SK-N-SH (cell line): ENCODE data around the gene UBC. TPM values are rescaled to one million over a fixed set of nuclear protein-coding genes. Genes with fewer than 3 reads are reported as not detected.

Experiments
- CTCF ChIA-PET: fragments of 300-600, 350-600 bp; formaldehyde crosslinking; extraction: SDS; loops from one replicate; lab custom pipeline; 2021; lab: Yijun Ruan, JAX
- POLR2A ChIA-PET: fragments of 350-600 bp; sonication (Branson Sonifier 250); formaldehyde crosslinking; extraction: SDS; loops from one replicate; lab custom pipeline; 2020; ENCODE audit warnings: antibody characterized with exemption, inconsistent platforms; lab: Yijun Ruan, JAX
- DNase-seq: peaks from one replicate; pipeline ENCODE4 v3.0.0; 2012
- H2AFZ ChIP-seq: fragments of 200-600 bp; sonication (generic); 2 replicates; pipeline ENCODE4 v1.8.1; 2016; ENCODE audit warnings: antibody characterized with exemption, mild to moderate bottlenecking, low read depth
- H3F3A ChIP-seq: fragments of 200-600 bp; sonication (generic); replicated peaks from 2 replicates; pipeline ENCODE3; 2016; ENCODE audit warnings: antibody characterized with exemption, mild to moderate bottlenecking; ENCODE audit not compliant: insufficient read depth
- H3K27ac ChIP-seq, 2 experiments: fragments of 200-500 bp in 1 of 2; fragments of 200-600 bp in 1 of 2; sonication (Bioruptor generic) in 1 of 2; sonication (generic), shearing (Covaris generic) in 1 of 2; 2 replicates each; pipeline versions ENCODE4 v1.5.1 to v1.6.1; 2014 to 2016; ENCODE audit warnings: low read depth in 2 of 2, inconsistent platforms in 1 of 2, low read length in 1 of 2, mild to moderate bottlenecking in 1 of 2, mixed read lengths in 1 of 2
- H3K27me3 ChIP-seq: fragments of 200-600 bp; sonication (generic), shearing (Covaris generic); 2 replicates; pipeline ENCODE4 v1.6.1; 2016; ENCODE audit warnings: mixed run types; ENCODE audit not compliant: insufficient read depth
- H3K36me3 ChIP-seq, 2 experiments: fragments of 200-500 bp in 1 of 2; fragments of 200-600 bp in 1 of 2; sonication (Bioruptor generic) in 1 of 2; sonication (generic) in 1 of 2; replicated peaks in 1 of 2; 2 replicates each; pipeline versions ENCODE3 to v1.5.1; 2014 to 2016; ENCODE audit warnings: low read length in 1 of 2, mild to moderate bottlenecking in 1 of 2; ENCODE audit not compliant: insufficient read depth in 2 of 2, control insufficient read depth in 1 of 2
- H3K4me1 ChIP-seq, 2 experiments: fragments of 200-500 bp in 1 of 2; fragments of 200-600 bp in 1 of 2; sonication (Bioruptor generic) in 1 of 2; sonication (generic), shearing (Covaris generic) in 1 of 2; 2 replicates each; pipeline versions ENCODE4 v1.5.1 to v1.6.1; 2014 to 2016; ENCODE audit warnings: low read depth in 1 of 2, low read length in 1 of 2, mixed run types in 1 of 2; ENCODE audit not compliant: insufficient read depth in 2 of 2, control insufficient read depth in 1 of 2
- H3K4me2 ChIP-seq: fragments of 200-600 bp; sonication (generic), shearing (Covaris generic); 2 replicates; pipeline ENCODE4 v1.6.1; 2017; ENCODE audit warnings: mixed run types
- H3K4me3 ChIP-seq, 2 experiments: fragments of 200-500 bp in 1 of 2; fragments of 200-600 bp in 1 of 2; sonication (Bioruptor generic) in 1 of 2; sonication (generic), shearing (Covaris generic) in 1 of 2; 2 replicates each; pipeline versions ENCODE4 v1.5.1 to v1.8.1; 2014 to 2016; ENCODE audit warnings: low read depth in 2 of 2, inconsistent platforms in 1 of 2, low read length in 1 of 2, mild to moderate bottlenecking in 1 of 2, mixed read lengths in 1 of 2, moderate library complexity in 1 of 2
- H3K79me2 ChIP-seq: fragments of 200-600 bp; sonication (generic); 2 replicates; pipeline ENCODE4 v1.8.1; 2017; ENCODE audit warnings: mild to moderate bottlenecking; ENCODE audit not compliant: insufficient read depth
- H3K9ac ChIP-seq: fragments of 200-600 bp; sonication (generic); 2 replicates; pipeline ENCODE4 v1.6.1; 2017; ENCODE audit warnings: mixed run types
- H3K9me2 ChIP-seq: fragments of 200-600 bp; sonication (generic); 2 replicates; pipeline ENCODE4 v1.6.1; 2017; ENCODE audit warnings: mixed run types
- H3K9me3 ChIP-seq: fragments of 200-600 bp; sonication (generic); 2 replicates; pipeline ENCODE4 v1.6.1; 2017; ENCODE audit warnings: mixed run types, mild to moderate bottlenecking, moderate library complexity
- H4K20me1 ChIP-seq: fragments of 200-600 bp; sonication (generic); 2 replicates; pipeline ENCODE4 v1.6.1; 2017; ENCODE audit warnings: mild to moderate bottlenecking, mixed run types; ENCODE audit not compliant: insufficient read depth
- EZH2phosphoT487 ChIP-seq: fragments of 200-600 bp; sonication (generic); IDR thresholded peaks from 2 replicates; pipeline ENCODE4 v1.6.1; 2017; ENCODE audit warnings: low read depth, mixed run types, mild to moderate bottlenecking, antibody characterized with exemption, moderate library complexity, borderline replicate concordance
- FOXM1 ChIP-seq: IDR thresholded peaks from 2 replicates; pipeline ENCODE4 v1.4.0; 2012; ENCODE audit warnings: low read depth, mild to moderate bottlenecking
- GABPA ChIP-seq: IDR thresholded peaks from 2 replicates; pipeline ENCODE4 v1.4.0; 2012; ENCODE audit warnings: low read depth, mild to moderate bottlenecking
- MXI1 ChIP-seq: IDR thresholded peaks from 2 replicates; pipeline ENCODE4 v1.6.1; 2012; ENCODE audit warnings: mild to moderate bottlenecking, low read depth, low read length, improper control_type of control experiment
- POLR2AphosphoS5 ChIP-seq: IDR thresholded peaks from 2 replicates; pipeline ENCODE4 v1.6.1; 2012; ENCODE audit warnings: low read depth, low read length
- RAD21 ChIP-seq: IDR thresholded peaks from 2 replicates; pipeline ENCODE4 v1.6.1; 2012; ENCODE audit warnings: mild to moderate bottlenecking, low read length
- RCOR1 ChIP-seq: fragments of 150-350 bp; IDR thresholded peaks from 2 replicates; pipeline ENCODE4 v1.6.1; 2017; ENCODE audit warnings: antibody characterized with exemption, low read length
- RFX5 ChIP-seq: IDR thresholded peaks from 2 replicates; pipeline ENCODE4 v1.6.1; 2012; ENCODE audit warnings: mild to moderate bottlenecking, improper control_type of control experiment, low read length
- WGBS: methylation state at CpG from one replicate; pipeline ENCODE4 v1.1.6; 2017; ENCODE audit warnings: low lambda C conversion rate; 5-methylcytosine and 5-hydroxymethylcytosine counted together
- polyA plus RNA-seq, 3 experiments: library from polyadenylated mRNA; depleted of rRNA; stranded (reverse); fragments of >200 nt; gene quantifications; 2 replicates each; pipeline ENCODE4 v1.2.3, GENCODE V29; 2012
- TF ChIP-seq, protein P1 (sequence below): fragments of 150-350 bp; IDR thresholded peaks from 2 replicates; pipeline ENCODE4 v1.6.1; 2016; ENCODE audit warnings: mild to moderate bottlenecking, low read depth, low read length
- TF ChIP-seq, protein P2 (sequence below): IDR thresholded peaks from 2 replicates; pipeline ENCODE4 v1.4.0; 2012; ENCODE audit warnings: low read depth, borderline replicate concordance
- TF ChIP-seq, protein P3 (sequence below): IDR thresholded peaks from 2 replicates; pipeline ENCODE4 v1.6.1; 2012; ENCODE audit warnings: mild to moderate bottlenecking, low read depth, low read length, moderate library complexity
- TF ChIP-seq, protein P4 (sequence below): fragments of 150-350 bp; IDR thresholded peaks from 2 replicates; pipeline ENCODE4 v1.6.1; 2017; ENCODE audit warnings: antibody characterized with exemption, low read length, low read depth, borderline replicate concordance

UBC gene
- polyA plus RNA-seq, 1 of the 3 experiments (the other 2 are of a cell fraction): 1,327 TPM

DNA sequence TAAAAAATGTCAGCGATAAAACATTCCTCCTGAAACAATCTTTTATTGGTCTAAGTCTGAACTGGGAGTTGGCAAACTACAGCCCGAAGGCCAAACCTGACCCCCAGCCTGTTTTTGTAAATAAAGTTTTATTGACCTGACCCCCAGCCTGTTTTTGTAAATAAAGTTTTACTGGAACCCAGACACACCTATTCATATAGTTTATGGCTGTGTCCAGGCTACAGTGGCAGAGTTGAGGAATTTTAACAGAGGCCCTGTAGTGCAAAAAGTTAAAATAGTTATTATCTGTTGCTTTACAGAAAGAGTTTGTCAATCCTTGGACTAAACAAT lies 38.7 kb downstream of the UBC start:
- no peak overlapping the region for H2AFZ ChIP-seq
- H3K27me3 ChIP-seq: no peaks in the 10 kb centered on the region
- H3F3A ChIP-seq: no peaks in the 10 kb centered on the region
- no peaks in the 10 kb centered on the region; a peak in 1 of 4 replicates for H3K4me1 ChIP-seq
- no peaks in the 10 kb centered on the region for H3K36me3 ChIP-seq
- H3K9ac ChIP-seq: no peak overlapping the region
- H3K9me2 ChIP-seq: no peaks in the 10 kb centered on the region
- no peaks in the 10 kb centered on the region for H3K9me3 ChIP-seq
- CTCF ChIA-PET: no interaction called here
- no peak for DNase-seq
- H3K79me2 ChIP-seq: no peaks in the 10 kb centered on the region
- H3K4me3 ChIP-seq: no peak overlapping the region
- no peak overlapping the region for H3K27ac ChIP-seq
- WGBS: 91% methylated on average over 2 of the region's 2 CpGs
- POLR2A ChIA-PET: no interaction called here
- TF ChIP-seq RAD21 (no peak), RCOR1 (no peak), GABPA (no peak), MXI1 (no peak), EZH2phosphoT487 (no peak), RFX5 (no peak), FOXM1 (no peak), POLR2AphosphoS5 (no peak)
- TF ChIP-seq, protein P1, sequence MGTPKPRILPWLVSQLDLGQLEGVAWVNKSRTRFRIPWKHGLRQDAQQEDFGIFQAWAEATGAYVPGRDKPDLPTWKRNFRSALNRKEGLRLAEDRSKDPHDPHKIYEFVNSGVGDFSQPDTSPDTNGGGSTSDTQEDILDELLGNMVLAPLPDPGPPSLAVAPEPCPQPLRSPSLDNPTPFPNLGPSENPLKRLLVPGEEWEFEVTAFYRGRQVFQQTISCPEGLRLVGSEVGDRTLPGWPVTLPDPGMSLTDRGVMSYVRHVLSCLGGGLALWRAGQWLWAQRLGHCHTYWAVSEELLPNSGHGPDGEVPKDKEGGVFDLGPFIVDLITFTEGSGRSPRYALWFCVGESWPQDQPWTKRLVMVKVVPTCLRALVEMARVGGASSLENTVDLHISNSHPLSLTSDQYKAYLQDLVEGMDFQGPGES: no peak
- TF ChIP-seq, protein P2, sequence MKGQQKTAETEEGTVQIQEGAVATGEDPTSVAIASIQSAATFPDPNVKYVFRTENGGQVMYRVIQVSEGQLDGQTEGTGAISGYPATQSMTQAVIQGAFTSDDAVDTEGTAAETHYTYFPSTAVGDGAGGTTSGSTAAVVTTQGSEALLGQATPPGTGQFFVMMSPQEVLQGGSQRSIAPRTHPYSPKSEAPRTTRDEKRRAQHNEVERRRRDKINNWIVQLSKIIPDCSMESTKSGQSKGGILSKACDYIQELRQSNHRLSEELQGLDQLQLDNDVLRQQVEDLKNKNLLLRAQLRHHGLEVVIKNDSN: no peak
- TF ChIP-seq, protein P3, sequence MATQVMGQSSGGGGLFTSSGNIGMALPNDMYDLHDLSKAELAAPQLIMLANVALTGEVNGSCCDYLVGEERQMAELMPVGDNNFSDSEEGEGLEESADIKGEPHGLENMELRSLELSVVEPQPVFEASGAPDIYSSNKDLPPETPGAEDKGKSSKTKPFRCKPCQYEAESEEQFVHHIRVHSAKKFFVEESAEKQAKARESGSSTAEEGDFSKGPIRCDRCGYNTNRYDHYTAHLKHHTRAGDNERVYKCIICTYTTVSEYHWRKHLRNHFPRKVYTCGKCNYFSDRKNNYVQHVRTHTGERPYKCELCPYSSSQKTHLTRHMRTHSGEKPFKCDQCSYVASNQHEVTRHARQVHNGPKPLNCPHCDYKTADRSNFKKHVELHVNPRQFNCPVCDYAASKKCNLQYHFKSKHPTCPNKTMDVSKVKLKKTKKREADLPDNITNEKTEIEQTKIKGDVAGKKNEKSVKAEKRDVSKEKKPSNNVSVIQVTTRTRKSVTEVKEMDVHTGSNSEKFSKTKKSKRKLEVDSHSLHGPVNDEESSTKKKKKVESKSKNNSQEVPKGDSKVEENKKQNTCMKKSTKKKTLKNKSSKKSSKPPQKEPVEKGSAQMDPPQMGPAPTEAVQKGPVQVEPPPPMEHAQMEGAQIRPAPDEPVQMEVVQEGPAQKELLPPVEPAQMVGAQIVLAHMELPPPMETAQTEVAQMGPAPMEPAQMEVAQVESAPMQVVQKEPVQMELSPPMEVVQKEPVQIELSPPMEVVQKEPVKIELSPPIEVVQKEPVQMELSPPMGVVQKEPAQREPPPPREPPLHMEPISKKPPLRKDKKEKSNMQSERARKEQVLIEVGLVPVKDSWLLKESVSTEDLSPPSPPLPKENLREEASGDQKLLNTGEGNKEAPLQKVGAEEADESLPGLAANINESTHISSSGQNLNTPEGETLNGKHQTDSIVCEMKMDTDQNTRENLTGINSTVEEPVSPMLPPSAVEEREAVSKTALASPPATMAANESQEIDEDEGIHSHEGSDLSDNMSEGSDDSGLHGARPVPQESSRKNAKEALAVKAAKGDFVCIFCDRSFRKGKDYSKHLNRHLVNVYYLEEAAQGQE: no peak
- TF ChIP-seq, protein P4, sequence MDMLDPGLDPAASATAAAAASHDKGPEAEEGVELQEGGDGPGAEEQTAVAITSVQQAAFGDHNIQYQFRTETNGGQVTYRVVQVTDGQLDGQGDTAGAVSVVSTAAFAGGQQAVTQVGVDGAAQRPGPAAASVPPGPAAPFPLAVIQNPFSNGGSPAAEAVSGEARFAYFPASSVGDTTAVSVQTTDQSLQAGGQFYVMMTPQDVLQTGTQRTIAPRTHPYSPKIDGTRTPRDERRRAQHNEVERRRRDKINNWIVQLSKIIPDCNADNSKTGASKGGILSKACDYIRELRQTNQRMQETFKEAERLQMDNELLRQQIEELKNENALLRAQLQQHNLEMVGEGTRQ: no peak
- no peak overlapping the region for H3K4me2 ChIP-seq
- no peaks in the 10 kb centered on the region for H4K20me1 ChIP-seq
